SK-N-SH (cell line): ENCODE results near the gene PBX1. TPM values are rescaled to one million over a fixed set of nuclear protein-coding genes. Genes with fewer than 3 reads are reported as not detected.

Experiments used
- CTCF ChIA-PET: fragments of 300-600, 350-600 bp; formaldehyde crosslinking; extraction: SDS; loops from one replicate; lab custom pipeline; 2021; lab: Yijun Ruan, JAX
- POLR2A ChIA-PET: fragments of 350-600 bp; sonication (Branson Sonifier 250); formaldehyde crosslinking; extraction: SDS; loops from one replicate; lab custom pipeline; 2020; ENCODE audit warnings: antibody characterized with exemption, inconsistent platforms; lab: Yijun Ruan, JAX
- DNase-seq: peaks from one replicate; pipeline ENCODE4 v3.0.0; 2012
- H2AFZ ChIP-seq: fragments of 200-600 bp; sonication (generic); 2 replicates; pipeline ENCODE4 v1.8.1; 2016; ENCODE audit warnings: antibody characterized with exemption, mild to moderate bottlenecking, low read depth
- H3F3A ChIP-seq: fragments of 200-600 bp; sonication (generic); replicated peaks from 2 replicates; pipeline ENCODE3; 2016; ENCODE audit warnings: antibody characterized with exemption, mild to moderate bottlenecking; ENCODE audit not compliant: insufficient read depth
- H3K27ac ChIP-seq, 2 experiments: fragments of 200-500 bp in 1 of 2; fragments of 200-600 bp in 1 of 2; sonication (Bioruptor generic) in 1 of 2; sonication (generic), shearing (Covaris generic) in 1 of 2; 2 replicates each; pipeline versions ENCODE4 v1.5.1 to v1.6.1; 2014 to 2016; ENCODE audit warnings: low read depth in 2 of 2, inconsistent platforms in 1 of 2, low read length in 1 of 2, mild to moderate bottlenecking in 1 of 2, mixed read lengths in 1 of 2
- H3K27me3 ChIP-seq: fragments of 200-600 bp; sonication (generic), shearing (Covaris generic); 2 replicates; pipeline ENCODE4 v1.6.1; 2016; ENCODE audit warnings: mixed run types; ENCODE audit not compliant: insufficient read depth
- H3K36me3 ChIP-seq, 2 experiments: fragments of 200-500 bp in 1 of 2; fragments of 200-600 bp in 1 of 2; sonication (Bioruptor generic) in 1 of 2; sonication (generic) in 1 of 2; replicated peaks in 1 of 2; 2 replicates each; pipeline versions ENCODE3 to v1.5.1; 2014 to 2016; ENCODE audit warnings: low read length in 1 of 2, mild to moderate bottlenecking in 1 of 2; ENCODE audit not compliant: insufficient read depth in 2 of 2, control insufficient read depth in 1 of 2
- H3K4me1 ChIP-seq, 2 experiments: fragments of 200-500 bp in 1 of 2; fragments of 200-600 bp in 1 of 2; sonication (Bioruptor generic) in 1 of 2; sonication (generic), shearing (Covaris generic) in 1 of 2; 2 replicates each; pipeline versions ENCODE4 v1.5.1 to v1.6.1; 2014 to 2016; ENCODE audit warnings: low read depth in 1 of 2, low read length in 1 of 2, mixed run types in 1 of 2; ENCODE audit not compliant: insufficient read depth in 2 of 2, control insufficient read depth in 1 of 2
- H3K4me2 ChIP-seq: fragments of 200-600 bp; sonication (generic), shearing (Covaris generic); 2 replicates; pipeline ENCODE4 v1.6.1; 2017; ENCODE audit warnings: mixed run types
- H3K4me3 ChIP-seq, 2 experiments: fragments of 200-500 bp in 1 of 2; fragments of 200-600 bp in 1 of 2; sonication (Bioruptor generic) in 1 of 2; sonication (generic), shearing (Covaris generic) in 1 of 2; 2 replicates each; pipeline versions ENCODE4 v1.5.1 to v1.8.1; 2014 to 2016; ENCODE audit warnings: low read depth in 2 of 2, inconsistent platforms in 1 of 2, low read length in 1 of 2, mild to moderate bottlenecking in 1 of 2, mixed read lengths in 1 of 2, moderate library complexity in 1 of 2
- H3K79me2 ChIP-seq: fragments of 200-600 bp; sonication (generic); 2 replicates; pipeline ENCODE4 v1.8.1; 2017; ENCODE audit warnings: mild to moderate bottlenecking; ENCODE audit not compliant: insufficient read depth
- H3K9ac ChIP-seq: fragments of 200-600 bp; sonication (generic); 2 replicates; pipeline ENCODE4 v1.6.1; 2017; ENCODE audit warnings: mixed run types
- H3K9me2 ChIP-seq: fragments of 200-600 bp; sonication (generic); 2 replicates; pipeline ENCODE4 v1.6.1; 2017; ENCODE audit warnings: mixed run types
- H3K9me3 ChIP-seq: fragments of 200-600 bp; sonication (generic); 2 replicates; pipeline ENCODE4 v1.6.1; 2017; ENCODE audit warnings: mixed run types, mild to moderate bottlenecking, moderate library complexity
- H4K20me1 ChIP-seq: fragments of 200-600 bp; sonication (generic); 2 replicates; pipeline ENCODE4 v1.6.1; 2017; ENCODE audit warnings: mild to moderate bottlenecking, mixed run types; ENCODE audit not compliant: insufficient read depth
- ELF1 ChIP-seq: IDR thresholded peaks from 2 replicates; pipeline ENCODE4 v1.4.0; 2012
- EZH2phosphoT487 ChIP-seq: fragments of 200-600 bp; sonication (generic); IDR thresholded peaks from 2 replicates; pipeline ENCODE4 v1.6.1; 2017; ENCODE audit warnings: low read depth, mixed run types, mild to moderate bottlenecking, antibody characterized with exemption, moderate library complexity, borderline replicate concordance
- FOXM1 ChIP-seq: IDR thresholded peaks from 2 replicates; pipeline ENCODE4 v1.4.0; 2012; ENCODE audit warnings: low read depth, mild to moderate bottlenecking
- GABPA ChIP-seq: IDR thresholded peaks from 2 replicates; pipeline ENCODE4 v1.4.0; 2012; ENCODE audit warnings: low read depth, mild to moderate bottlenecking
- MAX ChIP-seq: IDR thresholded peaks from 2 replicates; pipeline ENCODE4 v1.4.0; 2012; ENCODE audit warnings: low read depth
- MEF2A ChIP-seq: IDR thresholded peaks from 2 replicates; pipeline ENCODE4 v1.4.0; 2012; ENCODE audit warnings: low read depth, borderline replicate concordance
- MXI1 ChIP-seq: IDR thresholded peaks from 2 replicates; pipeline ENCODE4 v1.6.1; 2012; ENCODE audit warnings: mild to moderate bottlenecking, low read depth, low read length, improper control_type of control experiment
- NRF1 ChIP-seq: IDR thresholded peaks from 2 replicates; pipeline ENCODE4 v1.6.1; 2012; ENCODE audit warnings: low read depth, mild to moderate bottlenecking, low read length
- POLR2AphosphoS5 ChIP-seq: IDR thresholded peaks from 2 replicates; pipeline ENCODE4 v1.6.1; 2012; ENCODE audit warnings: low read depth, low read length
- RAD21 ChIP-seq: IDR thresholded peaks from 2 replicates; pipeline ENCODE4 v1.6.1; 2012; ENCODE audit warnings: mild to moderate bottlenecking, low read length
- RFX5 ChIP-seq: IDR thresholded peaks from 2 replicates; pipeline ENCODE4 v1.6.1; 2012; ENCODE audit warnings: mild to moderate bottlenecking, improper control_type of control experiment, low read length
- RXRA ChIP-seq: IDR thresholded peaks from 2 replicates; pipeline ENCODE4 v1.4.0; 2012; ENCODE audit warnings: low read depth, mild to moderate bottlenecking, borderline replicate concordance
- TAF1 ChIP-seq: IDR thresholded peaks from 2 replicates; pipeline ENCODE4 v1.6.1; 2012; ENCODE audit warnings: low read depth, mild to moderate bottlenecking, low read length, moderate library complexity, borderline replicate concordance
- TCF12 ChIP-seq: IDR thresholded peaks from 2 replicates; pipeline ENCODE4 v1.4.0; 2012
- TEAD4 ChIP-seq: IDR thresholded peaks from 2 replicates; pipeline ENCODE4 v1.4.0; 2012; ENCODE audit warnings: mild to moderate bottlenecking, borderline replicate concordance; ENCODE audit not compliant: insufficient read depth
- ZBTB33 ChIP-seq: IDR thresholded peaks from 2 replicates; pipeline ENCODE4 v1.4.0; 2012; ENCODE audit warnings: low read depth, borderline replicate concordance
- WGBS: methylation state at CpG from one replicate; pipeline ENCODE4 v1.1.6; 2017; ENCODE audit warnings: low lambda C conversion rate; 5-methylcytosine and 5-hydroxymethylcytosine counted together
- polyA plus RNA-seq, 3 experiments: library from polyadenylated mRNA; depleted of rRNA; stranded (reverse); fragments of >200 nt; gene quantifications; 2 replicates each; pipeline ENCODE4 v1.2.3, GENCODE V29; 2012
- TF ChIP-seq, protein P1 (sequence below): IDR thresholded peaks from 2 replicates; pipeline ENCODE4; 2012
- TF ChIP-seq, protein P2 (sequence below): fragments of 150-350 bp; IDR thresholded peaks from 2 replicates; pipeline ENCODE4 v1.6.1; 2017; ENCODE audit warnings: antibody characterized with exemption, low read length, low read depth, borderline replicate concordance
- TF ChIP-seq, protein P3 (sequence below): IDR thresholded peaks from 2 replicates; pipeline ENCODE4 v1.6.1; 2012; ENCODE audit warnings: mild to moderate bottlenecking, low read depth, low read length, moderate library complexity

PBX1 gene
- polyA plus RNA-seq, 1 of the 3 experiments (the other 2 are of a cell fraction), result 27.0 TPM

GRCh38 chr1:164660412-164660772 lies 101.4 kb downstream of the PBX1 start:
- Histone ChIP-seq H3F3A (no peaks in the 10 kb centered on the region), H2AFZ (no peak overlapping the region), H4K20me1 (no peaks in the 10 kb centered on the region), H3K36me3 (no peaks in the 10 kb centered on the region), H3K9me3 (no peaks in the 10 kb centered on the region), H3K9ac (no peak overlapping the region), H3K9me2 (no peaks in the 10 kb centered on the region), H3K4me1 (no peaks in the 10 kb centered on the region; a peak in 3 of 4 replicates), H3K4me3 (no peak overlapping the region), H3K79me2 (no peaks in the 10 kb centered on the region), H3K27ac (no peak overlapping the region), H3K4me2 (no peak overlapping the region), H3K27me3 (no peaks in the 10 kb centered on the region)
- ChIA-PET CTCF (interaction anchor here (0.6 to 1.9 kb wide), 3 partner anchors 14 to 127 kb away, joined by 3 to 5 read pairs (median 4); no protein-coding TSS in a partner anchor), POLR2A (no interaction called here)
- no peak for TF ChIP-seq POLR2AphosphoS5
- TF ChIP-seq MXI1, result no peak
- TF ChIP-seq NRF1, result no peak
- no peak for TF ChIP-seq RFX5
- TF ChIP-seq RAD21, result no peak
- TF ChIP-seq, protein P1, sequence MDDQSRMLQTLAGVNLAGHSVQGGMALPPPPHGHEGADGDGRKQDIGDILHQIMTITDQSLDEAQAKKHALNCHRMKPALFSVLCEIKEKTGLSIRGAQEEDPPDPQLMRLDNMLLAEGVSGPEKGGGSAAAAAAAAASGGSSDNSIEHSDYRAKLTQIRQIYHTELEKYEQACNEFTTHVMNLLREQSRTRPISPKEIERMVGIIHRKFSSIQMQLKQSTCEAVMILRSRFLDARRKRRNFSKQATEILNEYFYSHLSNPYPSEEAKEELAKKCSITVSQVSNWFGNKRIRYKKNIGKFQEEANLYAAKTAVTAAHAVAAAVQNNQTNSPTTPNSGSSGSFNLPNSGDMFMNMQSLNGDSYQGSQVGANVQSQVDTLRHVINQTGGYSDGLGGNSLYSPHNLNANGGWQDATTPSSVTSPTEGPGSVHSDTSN, result no peak
- TF ChIP-seq RXRA, result no peak
- no peak for TF ChIP-seq TAF1
- no peak for TF ChIP-seq FOXM1
- TF ChIP-seq TCF12, result no peak
- TF ChIP-seq ELF1, result no peak
- TF ChIP-seq GABPA, result no peak
- no peak for TF ChIP-seq MEF2A
- no peak for TF ChIP-seq TEAD4
- no peak for TF ChIP-seq EZH2phosphoT487
- TF ChIP-seq, protein P2, sequence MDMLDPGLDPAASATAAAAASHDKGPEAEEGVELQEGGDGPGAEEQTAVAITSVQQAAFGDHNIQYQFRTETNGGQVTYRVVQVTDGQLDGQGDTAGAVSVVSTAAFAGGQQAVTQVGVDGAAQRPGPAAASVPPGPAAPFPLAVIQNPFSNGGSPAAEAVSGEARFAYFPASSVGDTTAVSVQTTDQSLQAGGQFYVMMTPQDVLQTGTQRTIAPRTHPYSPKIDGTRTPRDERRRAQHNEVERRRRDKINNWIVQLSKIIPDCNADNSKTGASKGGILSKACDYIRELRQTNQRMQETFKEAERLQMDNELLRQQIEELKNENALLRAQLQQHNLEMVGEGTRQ, result no peak
- no peak for TF ChIP-seq MAX
- TF ChIP-seq, protein P3, sequence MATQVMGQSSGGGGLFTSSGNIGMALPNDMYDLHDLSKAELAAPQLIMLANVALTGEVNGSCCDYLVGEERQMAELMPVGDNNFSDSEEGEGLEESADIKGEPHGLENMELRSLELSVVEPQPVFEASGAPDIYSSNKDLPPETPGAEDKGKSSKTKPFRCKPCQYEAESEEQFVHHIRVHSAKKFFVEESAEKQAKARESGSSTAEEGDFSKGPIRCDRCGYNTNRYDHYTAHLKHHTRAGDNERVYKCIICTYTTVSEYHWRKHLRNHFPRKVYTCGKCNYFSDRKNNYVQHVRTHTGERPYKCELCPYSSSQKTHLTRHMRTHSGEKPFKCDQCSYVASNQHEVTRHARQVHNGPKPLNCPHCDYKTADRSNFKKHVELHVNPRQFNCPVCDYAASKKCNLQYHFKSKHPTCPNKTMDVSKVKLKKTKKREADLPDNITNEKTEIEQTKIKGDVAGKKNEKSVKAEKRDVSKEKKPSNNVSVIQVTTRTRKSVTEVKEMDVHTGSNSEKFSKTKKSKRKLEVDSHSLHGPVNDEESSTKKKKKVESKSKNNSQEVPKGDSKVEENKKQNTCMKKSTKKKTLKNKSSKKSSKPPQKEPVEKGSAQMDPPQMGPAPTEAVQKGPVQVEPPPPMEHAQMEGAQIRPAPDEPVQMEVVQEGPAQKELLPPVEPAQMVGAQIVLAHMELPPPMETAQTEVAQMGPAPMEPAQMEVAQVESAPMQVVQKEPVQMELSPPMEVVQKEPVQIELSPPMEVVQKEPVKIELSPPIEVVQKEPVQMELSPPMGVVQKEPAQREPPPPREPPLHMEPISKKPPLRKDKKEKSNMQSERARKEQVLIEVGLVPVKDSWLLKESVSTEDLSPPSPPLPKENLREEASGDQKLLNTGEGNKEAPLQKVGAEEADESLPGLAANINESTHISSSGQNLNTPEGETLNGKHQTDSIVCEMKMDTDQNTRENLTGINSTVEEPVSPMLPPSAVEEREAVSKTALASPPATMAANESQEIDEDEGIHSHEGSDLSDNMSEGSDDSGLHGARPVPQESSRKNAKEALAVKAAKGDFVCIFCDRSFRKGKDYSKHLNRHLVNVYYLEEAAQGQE, result no peak
- no peak for TF ChIP-seq ZBTB33
- DNase-seq, result no peak
- 95% methylated on average over 2 of the region's 2 CpGs for WGBS
